ENCODE data around the gene CACNA1I.
A peak's percentile ranks its signal among the peaks of the same experiment; 100 is the strongest.

CACNA1I gene

DNA sequence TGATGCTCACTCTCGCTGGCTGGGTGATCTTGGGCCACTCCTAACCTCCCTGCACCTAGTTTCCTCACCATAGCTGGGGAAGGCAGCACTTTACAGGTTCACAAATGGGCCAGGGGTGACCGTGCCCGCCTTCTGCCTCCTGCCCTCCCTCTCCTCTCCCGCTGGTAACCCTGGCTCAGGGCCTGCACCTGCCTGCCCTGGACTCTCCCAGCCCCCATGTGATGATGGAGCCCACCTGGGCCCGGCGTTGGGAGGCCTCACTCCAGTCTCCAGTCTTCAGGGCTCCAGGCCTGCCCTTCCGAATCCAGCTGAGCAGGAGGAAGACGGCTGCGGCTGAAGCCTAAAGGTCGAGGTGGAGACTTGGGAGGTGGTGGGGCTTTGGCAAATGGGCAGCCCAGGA is 152.9 kb downstream of the CACNA1I start:
- H3K4me3 ChIP-seq (ENCODE audit: low read length) = no peak overlapping the region
- TF ChIP-seq, protein P1, sequence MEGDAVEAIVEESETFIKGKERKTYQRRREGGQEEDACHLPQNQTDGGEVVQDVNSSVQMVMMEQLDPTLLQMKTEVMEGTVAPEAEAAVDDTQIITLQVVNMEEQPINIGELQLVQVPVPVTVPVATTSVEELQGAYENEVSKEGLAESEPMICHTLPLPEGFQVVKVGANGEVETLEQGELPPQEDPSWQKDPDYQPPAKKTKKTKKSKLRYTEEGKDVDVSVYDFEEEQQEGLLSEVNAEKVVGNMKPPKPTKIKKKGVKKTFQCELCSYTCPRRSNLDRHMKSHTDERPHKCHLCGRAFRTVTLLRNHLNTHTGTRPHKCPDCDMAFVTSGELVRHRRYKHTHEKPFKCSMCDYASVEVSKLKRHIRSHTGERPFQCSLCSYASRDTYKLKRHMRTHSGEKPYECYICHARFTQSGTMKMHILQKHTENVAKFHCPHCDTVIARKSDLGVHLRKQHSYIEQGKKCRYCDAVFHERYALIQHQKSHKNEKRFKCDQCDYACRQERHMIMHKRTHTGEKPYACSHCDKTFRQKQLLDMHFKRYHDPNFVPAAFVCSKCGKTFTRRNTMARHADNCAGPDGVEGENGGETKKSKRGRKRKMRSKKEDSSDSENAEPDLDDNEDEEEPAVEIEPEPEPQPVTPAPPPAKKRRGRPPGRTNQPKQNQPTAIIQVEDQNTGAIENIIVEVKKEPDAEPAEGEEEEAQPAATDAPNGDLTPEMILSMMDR (IDR thresholded peaks at IDR 0.05; ENCODE audit: insufficient read depth, low read depth, low read length, missing control alignments) = no peak
- no peak for DNase-seq (ENCODE audit: low read depth)

DNA sequence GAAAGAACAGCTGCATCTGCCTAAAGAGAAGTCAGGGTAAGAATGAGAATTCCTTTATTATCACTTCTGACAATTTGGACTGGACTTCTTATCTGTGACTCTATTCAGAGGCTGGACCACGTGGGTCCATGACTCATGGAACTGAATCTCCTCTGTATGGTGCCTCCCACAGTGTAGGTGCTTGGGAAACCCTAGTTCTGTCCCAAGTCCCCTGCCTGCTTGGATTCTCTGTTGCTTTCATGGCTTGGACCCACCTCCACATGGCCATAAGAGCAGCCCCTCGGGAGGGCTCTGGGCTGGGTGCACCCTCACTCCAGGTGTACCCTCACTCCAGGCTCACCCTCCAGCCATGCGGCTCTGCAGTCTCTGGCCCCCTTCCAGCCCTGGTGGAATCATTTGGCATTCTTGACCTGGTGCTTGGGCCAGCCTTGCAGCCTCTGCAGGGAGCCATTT is 153.4 kb downstream of the CACNA1I start:
- TF ChIP-seq, protein P1 (IDR thresholded peaks at IDR 0.05; ENCODE audit: insufficient read depth, low read depth, low read length, missing control alignments) = no peak
- DNase-seq (ENCODE audit: low read depth) = peak; percentile 31
- H3K4me3 ChIP-seq (ENCODE audit: low read length) = no peak overlapping the region

DNA sequence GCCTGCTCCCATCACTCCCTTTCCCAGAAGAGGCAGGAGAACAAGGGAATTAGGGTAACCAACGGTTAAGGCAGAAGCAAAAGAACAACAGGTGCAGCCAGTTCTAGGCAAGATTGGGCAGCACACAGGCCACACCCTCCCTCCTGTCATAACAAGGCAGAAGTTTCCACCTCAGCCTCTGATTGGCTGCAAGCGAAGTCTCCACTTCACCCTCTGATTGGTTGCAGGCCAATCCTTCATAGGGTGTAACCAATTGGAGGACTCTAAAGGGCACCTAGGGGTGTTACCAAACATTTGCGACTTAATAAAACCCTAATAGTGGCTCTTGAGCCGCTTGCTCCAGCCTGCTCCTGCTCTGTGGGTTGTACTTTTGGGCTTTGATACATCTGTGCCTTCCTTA is 153.8 kb downstream of the CACNA1I start:
- peak; percentile 23 for DNase-seq (ENCODE audit: low read depth)
- no peak overlapping the region for H3K4me3 ChIP-seq (ENCODE audit: low read length)
- TF ChIP-seq, protein P1 (IDR thresholded peaks at IDR 0.05; ENCODE audit: insufficient read depth, low read depth, low read length, missing control alignments) = no peak

DNA sequence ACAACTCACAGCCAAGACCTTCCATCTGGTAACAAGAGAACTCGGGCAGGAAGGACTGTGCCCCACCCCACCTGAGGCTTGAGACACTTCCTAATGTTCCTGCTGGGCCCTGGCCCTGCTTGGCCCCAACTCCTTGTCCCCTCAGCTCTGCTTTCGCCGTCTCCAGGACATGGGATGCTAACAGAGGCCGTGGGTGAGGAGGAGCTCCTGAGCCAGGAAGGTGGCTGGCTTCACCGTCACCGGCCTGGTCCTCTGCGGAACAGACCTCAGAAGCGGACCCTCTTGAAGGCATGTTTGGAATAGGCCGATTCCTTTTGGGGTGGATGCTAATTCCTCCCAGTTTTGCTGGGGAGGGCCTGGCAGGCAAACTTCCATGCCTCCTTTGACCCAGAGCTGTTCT is 154.3 kb downstream of the CACNA1I start:
- TF ChIP-seq, protein P1 (IDR thresholded peaks at IDR 0.05; ENCODE audit: insufficient read depth, low read depth, low read length, missing control alignments) = no peak
- DNase-seq (ENCODE audit: low read depth) = no peak

DNA sequence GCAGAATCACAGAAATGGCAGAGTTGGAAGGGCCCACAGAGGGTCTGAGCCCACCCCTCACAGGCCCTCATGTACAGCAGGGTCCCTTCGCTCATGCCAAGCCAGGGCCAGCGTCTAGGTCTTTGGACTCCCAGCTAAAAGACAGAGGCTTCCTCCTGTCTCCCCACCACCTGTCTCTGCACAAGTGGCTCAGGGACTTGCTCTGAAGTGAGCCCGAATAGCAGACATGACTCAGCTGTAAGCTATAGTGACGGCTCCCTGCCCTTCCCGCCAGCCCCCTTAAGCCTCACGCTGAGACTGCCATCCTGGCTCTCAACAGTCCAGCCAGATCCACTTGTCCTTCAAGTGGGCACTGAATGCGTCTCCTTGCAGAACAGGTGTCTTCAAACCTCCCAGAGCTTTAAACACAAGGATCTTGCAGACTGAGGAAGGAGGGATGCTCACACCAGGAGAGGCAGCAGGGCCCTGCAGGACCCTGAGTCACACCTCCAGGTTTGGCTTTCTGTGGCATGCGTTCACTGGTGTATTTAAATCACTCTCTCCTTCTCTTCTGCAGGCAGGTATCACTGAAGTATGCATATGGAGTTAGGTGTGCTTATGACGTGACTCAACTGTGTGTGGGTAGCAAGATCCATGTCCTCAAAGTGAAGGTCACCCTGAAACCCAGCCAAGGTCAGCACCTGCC is 154.9 kb downstream of the CACNA1I start:
- H3K4me3 ChIP-seq (ENCODE audit: low read length) = no peak overlapping the region
- no peak for DNase-seq (ENCODE audit: low read depth)
- TF ChIP-seq, protein P1 (IDR thresholded peaks at IDR 0.05; ENCODE audit: insufficient read depth, low read depth, low read length, missing control alignments) = no peak

More for the DNA sequence above, 154.3 kb downstream of the CACNA1I start:
- no peak overlapping the region for H3K4me3 ChIP-seq (ENCODE audit: low read length)

DNA sequence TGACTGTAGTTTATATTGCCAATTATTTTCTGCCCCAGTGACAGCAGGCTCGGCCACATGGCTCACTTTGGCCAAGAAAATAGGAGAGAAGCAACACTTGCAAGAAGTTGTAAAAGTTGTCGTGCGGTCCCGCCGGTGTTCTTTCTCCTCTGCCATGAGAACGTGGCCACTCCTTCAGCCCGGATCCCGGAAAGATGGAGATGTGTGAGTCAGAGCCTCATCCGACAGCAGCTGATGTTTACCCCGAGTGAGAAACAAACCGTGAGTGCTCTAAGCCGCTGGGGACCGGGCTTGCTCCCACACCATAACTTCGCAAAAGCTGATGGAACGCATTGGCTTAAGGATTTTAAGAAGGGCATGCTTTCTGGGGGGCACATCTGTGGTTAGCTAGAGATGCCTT is 157.0 kb downstream of the CACNA1I start:
- H3K4me3 ChIP-seq (ENCODE audit: low read length) = no peak overlapping the region
- TF ChIP-seq, protein P1 (IDR thresholded peaks at IDR 0.05; ENCODE audit: insufficient read depth, low read depth, low read length, missing control alignments) = no peak
- DNase-seq (ENCODE audit: low read depth) = peak; percentile 25

Data from epithelial cell of esophagus (primary cell).